Measurements from ENCODE around the gene SUMO3.

SUMO3 gene

GRCh38 chr21:44758141-44758561 lies 59.7 kb downstream of the SUMO3 start:
- no peak for DNase-seq

DNA sequence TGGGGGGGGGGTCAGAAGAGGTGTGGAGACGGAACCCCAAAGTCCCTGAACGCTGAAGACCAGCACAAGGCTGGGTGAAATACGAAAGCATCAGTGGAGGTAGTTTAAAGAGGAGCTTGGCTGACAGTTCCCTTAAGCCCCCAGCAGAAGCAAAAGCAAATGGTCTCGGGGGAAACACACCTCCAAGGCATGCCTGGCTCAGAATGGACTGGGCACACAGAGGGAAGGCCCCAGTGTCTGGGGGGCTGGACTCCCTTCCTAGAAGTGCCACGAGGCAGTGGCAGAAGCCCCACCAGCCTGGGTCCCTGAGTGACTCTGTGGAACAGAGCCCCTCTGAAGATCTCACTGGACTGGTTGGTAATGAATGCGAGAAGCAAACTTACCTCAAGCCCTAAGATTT lies 60.1 kb downstream of the SUMO3 start:
- DNase-seq, result no peak

DNA sequence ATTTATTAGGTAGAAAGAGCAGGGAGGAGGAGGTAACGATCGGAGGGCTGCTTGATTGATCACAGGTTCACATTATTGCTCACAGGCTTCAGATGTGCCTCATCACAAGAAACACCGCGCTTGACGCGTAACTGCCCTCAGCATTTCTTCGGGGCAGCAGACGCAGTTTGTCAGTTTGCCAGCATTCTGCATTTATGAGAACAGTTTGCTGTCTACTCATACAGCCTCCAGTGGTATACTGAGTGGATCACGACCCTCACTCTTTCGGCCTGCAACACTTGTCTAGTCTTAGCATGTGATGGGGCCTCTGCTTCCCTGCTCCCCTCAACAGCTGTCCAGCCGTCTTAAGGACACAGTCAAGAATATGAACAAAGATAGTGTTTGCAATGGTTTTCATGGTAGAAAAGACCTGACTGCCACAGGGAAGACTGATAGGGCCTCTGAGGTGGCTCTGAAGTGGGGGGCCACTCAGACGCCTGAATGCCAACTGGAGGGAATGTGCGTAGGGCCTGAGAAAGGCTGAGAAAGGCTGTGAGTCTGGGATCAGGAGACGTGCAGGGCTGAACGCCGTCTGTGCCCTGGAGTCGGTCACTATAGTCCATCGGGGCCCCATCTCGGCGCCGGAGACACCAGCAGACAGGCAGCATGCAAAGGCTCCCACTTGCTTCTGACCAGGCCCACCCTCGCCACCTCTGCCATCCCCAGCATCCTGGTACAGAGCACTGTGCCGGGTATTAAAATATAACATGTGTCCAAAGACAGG lies 61.3 kb downstream of the SUMO3 start:
- no peak for DNase-seq

Data from activated CD4-positive, alpha-beta T cell treated with anti-CD3 and anti-CD28 coated beads, Interleukin-10, Interleukin-2, amounts not matched to agents 100 ng/mL and 50 ng/mL, durations not matched to agents 16 hours and 8 hours (primary cell).